ENCODE data around the gene PTPN22. TPM values are rescaled to one million over a fixed set of nuclear protein-coding genes. Genes with fewer than 3 reads are reported as not detected.
A peak's percentile ranks its signal among the peaks of the same experiment; 100 is the strongest.

Gene PTPN22
- total RNA-seq, 2 experiments from 2014 or later: 43.9 to 50.9 TPM

DNA sequence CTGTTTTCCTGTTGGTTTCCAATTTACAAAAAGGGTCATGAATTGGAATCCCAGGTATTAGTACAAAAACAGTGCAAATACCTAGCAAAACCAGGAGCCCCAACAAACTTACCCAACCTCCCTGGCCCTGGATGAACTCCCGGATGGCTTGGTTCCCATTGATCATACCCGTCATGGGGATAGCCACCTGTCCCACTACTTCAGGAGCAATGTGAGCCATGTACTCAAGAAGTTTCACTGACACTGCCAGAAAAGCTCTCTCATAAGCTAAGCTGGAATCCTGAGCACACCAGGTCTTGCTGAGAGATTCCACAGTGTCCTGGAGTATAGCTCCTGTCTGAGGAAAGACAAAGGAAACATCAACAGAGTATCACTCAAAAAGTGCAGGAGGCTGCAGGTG is 10.1 kb upstream of the PTPN22 start:
- DNase-seq: no peak
- CTCF ChIA-PET: interaction anchor here (1.2 kb wide), 1 partner anchor 46 kb away, joined by 3 read pairs; no protein-coding TSS in a partner anchor
- no peaks in the 10 kb centered on the region for H3K36me3 Mint-ChIP-seq (ENCODE audit: low read depth)
- H3K27me3 Mint-ChIP-seq (ENCODE audit: low read depth): no peaks in the 10 kb centered on the region
- H3K4me3 Mint-ChIP-seq: no peak overlapping the region
- no peak overlapping the region for H3K27ac Mint-ChIP-seq
- intact Hi-C loops (cut with micrococcal nuclease): no loop called here
- no peaks in the 10 kb centered on the region for H3K9me3 Mint-ChIP-seq
- H3K4me1 Mint-ChIP-seq (ENCODE audit: low read depth): peaks cover 21% of the 10 kb centered on the region

DNA sequence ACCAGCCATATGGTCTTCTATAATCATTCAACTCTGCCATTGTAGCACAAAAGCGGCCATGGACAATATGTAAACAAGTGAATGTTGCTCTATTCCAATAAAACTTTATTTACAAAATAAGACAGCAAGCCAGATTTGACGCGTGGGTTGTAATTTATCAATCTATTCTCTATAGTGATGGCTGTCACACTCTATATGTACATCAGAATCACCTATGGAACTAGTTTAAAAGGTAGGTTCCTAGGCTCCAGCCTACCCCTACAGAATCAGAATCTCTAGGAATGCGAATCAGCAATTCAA is 8.2 kb upstream of the PTPN22 start:
- H3K4me1 Mint-ChIP-seq (ENCODE audit: low read depth): peaks cover 30% of the 10 kb centered on the region
- no peak overlapping the region for H3K4me3 Mint-ChIP-seq
- CTCF ChIA-PET: interaction anchor here (1.3 to 1.5 kb wide), 2 partner anchors 14 to 24 kb away, joined by 3 to 4 read pairs; partner anchors contain the start of gene AP4B1
- DNase-seq: no peak
- no peaks in the 10 kb centered on the region for H3K36me3 Mint-ChIP-seq (ENCODE audit: low read depth)
- no peak overlapping the region for H3K27ac Mint-ChIP-seq
- no peaks in the 10 kb centered on the region for H3K27me3 Mint-ChIP-seq (ENCODE audit: low read depth)
- H3K9me3 Mint-ChIP-seq: no peaks in the 10 kb centered on the region
- intact Hi-C loops (cut with micrococcal nuclease): loop anchor here (10.0 kb wide), 1 partner anchor 465 kb away; no protein-coding TSS in a partner anchor

DNA sequence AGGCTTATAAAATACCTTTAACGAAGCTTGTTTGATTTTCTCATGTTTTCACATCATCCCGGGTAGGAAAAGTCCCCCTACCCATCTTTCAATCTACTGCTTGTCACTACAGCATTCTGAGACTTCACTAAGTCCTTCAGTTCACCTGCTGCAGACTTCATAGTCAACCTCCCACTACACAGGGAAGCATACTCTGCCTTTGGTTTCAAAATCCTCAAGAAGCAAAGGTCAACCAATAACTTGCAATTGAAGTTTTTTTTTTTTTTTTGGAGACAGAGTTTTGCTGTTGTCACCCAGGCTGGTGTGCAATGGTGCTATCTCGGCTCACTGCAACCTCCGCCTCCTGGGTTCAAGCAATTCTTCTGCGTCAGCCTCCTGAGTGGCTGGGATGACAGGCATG is 4.7 kb upstream of the PTPN22 start:
- no peak overlapping the region for H3K27ac Mint-ChIP-seq
- no peaks in the 10 kb centered on the region for H3K9me3 Mint-ChIP-seq
- intact Hi-C loops (cut with micrococcal nuclease): loop anchor here (10.0 kb wide), 1 partner anchor 469 kb away; no protein-coding TSS in a partner anchor
- H3K4me3 Mint-ChIP-seq: no peak overlapping the region
- H3K27me3 Mint-ChIP-seq (ENCODE audit: low read depth): no peaks in the 10 kb centered on the region
- peaks cover 50% of the 10 kb centered on the region for H3K4me1 Mint-ChIP-seq (ENCODE audit: low read depth)
- no peak for DNase-seq
- H3K36me3 Mint-ChIP-seq (ENCODE audit: low read depth): peaks cover 4% of the 10 kb centered on the region
- CTCF ChIA-PET: interaction anchor here (0.6 to 1.6 kb wide), 6 partner anchors 12 to 736 kb away, joined by 3 to 5 read pairs (median 4); no protein-coding TSS in a partner anchor

DNA sequence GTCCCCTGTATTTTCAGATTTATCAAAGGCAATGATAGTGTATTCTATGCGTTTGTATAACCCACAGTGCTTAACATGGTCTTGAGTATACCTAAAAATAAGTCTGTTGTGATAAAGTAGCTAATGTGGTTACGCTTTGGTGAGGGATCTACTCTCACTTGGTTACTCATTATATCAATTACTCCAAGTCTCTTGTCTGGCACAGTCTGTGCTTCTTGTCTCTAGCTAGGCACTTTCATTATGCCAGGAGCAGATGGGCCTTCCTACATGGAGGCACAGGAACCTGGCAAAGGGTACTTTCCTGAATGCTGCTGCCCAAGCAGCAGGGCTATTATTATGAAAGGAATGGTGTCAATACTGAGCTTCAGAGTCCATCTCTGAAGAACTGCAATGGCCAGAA is 4.2 kb upstream of the PTPN22 start:
- CTCF ChIA-PET: interaction anchor here (0.6 to 1.6 kb wide), 5 partner anchors 12 to 736 kb away, joined by 3 to 5 read pairs (median 4); no protein-coding TSS in a partner anchor
- Mint-ChIP-seq H3K9me3 (no peaks in the 10 kb centered on the region), H3K4me3 (no peak overlapping the region), H3K4me1 (ENCODE audit: low read depth) (peaks cover 46% of the 10 kb centered on the region), H3K27ac (no peak overlapping the region), H3K27me3 (ENCODE audit: low read depth) (no peaks in the 10 kb centered on the region), H3K36me3 (ENCODE audit: low read depth) (peaks cover 6% of the 10 kb centered on the region)
- no peak for DNase-seq
- intact Hi-C loops (cut with micrococcal nuclease): loop anchor here (10.0 kb wide), 1 partner anchor 469 kb away; no protein-coding TSS in a partner anchor

DNA sequence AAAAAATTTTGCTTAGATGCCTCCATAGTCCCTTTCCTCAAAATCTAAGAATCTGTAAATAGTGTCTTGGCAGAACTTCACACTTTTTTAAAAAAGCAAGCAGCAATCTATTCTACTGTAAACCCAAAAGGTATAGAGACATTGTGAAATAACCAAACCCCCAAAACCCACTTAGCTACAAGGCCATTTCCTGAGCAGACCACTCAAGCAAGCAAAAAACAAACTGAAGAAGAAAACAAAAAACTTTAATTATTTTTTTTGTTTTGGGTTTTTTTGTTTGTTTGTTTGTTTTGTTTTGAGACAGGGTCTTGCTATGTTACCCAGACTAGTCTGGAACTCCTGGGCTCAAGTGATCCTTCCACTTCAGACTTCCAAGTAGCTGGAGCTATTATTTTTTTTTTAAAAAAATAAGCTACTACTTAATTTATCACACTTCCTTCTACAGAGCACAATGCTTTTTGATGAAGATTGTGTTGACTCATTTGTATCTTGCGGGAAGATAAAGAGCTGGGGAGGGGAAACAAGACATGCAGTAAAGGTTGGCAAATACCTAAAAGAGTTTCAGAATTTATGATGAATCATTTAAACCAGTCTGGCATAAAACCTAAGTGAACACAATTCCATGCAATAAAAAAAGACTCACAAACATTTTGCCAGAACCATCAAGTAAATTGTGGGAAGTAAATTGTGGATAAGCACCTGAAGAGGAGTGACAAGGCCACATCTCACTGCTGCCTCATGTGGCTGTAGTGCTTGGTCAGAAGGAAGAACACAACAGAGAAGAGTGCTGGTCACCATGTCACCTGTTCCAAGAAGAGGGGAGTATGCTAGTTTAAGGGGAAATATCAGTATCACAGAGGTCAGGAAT is 2.7 kb upstream of the PTPN22 start:
- Mint-ChIP-seq H3K9me3 (no peaks in the 10 kb centered on the region), H3K4me1 (ENCODE audit: low read depth) (peaks cover 46% of the 10 kb centered on the region), H3K27me3 (ENCODE audit: low read depth) (no peaks in the 10 kb centered on the region), H3K36me3 (ENCODE audit: low read depth) (peaks cover 8% of the 10 kb centered on the region), H3K4me3 (no peak overlapping the region), H3K27ac (peak overlapping the region; percentile 88)
- intact Hi-C loops (cut with micrococcal nuclease): loop anchor here (1.0 to 10.0 kb wide), 5 partner anchors 39 to 1257 kb away; partner anchors contain the start of genes BCAS2, CAPZA1 and ST7L
- peak; percentile 34 for DNase-seq
- CTCF ChIA-PET: interaction anchor here (0.6 to 1.4 kb wide), 3 partner anchors 30 to 574 kb away, joined by 3 to 8 read pairs (median 7); no protein-coding TSS in a partner anchor

DNA sequence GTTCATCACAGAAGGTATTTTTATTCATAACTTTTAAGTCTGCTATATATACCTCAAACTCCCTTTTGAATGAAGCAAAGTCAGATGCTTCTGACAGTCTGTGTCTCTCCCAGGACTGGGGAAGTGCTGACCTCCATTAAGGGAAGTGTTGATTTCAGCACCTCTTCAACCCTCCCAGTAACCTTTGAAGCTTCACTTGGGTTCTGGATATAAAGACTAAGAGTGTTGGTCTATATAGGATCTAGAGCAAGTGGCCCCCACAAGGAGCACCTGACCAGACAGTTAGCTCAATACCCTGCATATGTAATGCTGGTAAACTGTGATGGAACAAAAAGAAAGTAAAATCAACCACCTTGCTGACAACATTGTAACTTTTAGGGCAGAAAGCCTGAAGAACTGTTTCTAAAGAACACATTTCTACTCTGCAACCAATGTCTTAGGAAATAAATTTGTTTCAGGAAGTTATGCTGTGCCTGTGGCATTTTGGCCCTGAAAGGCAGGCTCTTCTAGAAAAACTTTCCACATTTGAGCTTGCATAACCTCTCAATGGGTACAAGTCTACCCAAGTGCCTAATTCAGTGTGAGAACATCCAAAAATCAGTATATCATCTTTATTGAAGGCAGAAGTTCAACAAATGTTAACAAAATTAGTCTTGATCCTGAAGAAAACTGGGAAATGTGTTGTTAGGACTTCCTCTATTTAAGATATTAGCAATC is 865 bp upstream of the PTPN22 start:
- Mint-ChIP-seq H3K27me3 (ENCODE audit: low read depth) (no peaks in the 10 kb centered on the region), H3K4me1 (ENCODE audit: low read depth) (peaks cover 61% of the 10 kb centered on the region), H3K36me3 (ENCODE audit: low read depth) (peaks cover 14% of the 10 kb centered on the region), H3K27ac (peak overlapping the region; percentile 98), H3K4me3 (peak overlapping the region; percentile 85), H3K9me3 (no peaks in the 10 kb centered on the region)
- intact Hi-C loops (cut with micrococcal nuclease): loop anchor here (2.0 to 10.0 kb wide), 7 partner anchors 472 to 1255 kb away; partner anchors contain the start of genes BCAS2, CAPZA1, CSDE1 and MAGI3
- CTCF ChIA-PET: interaction anchor here (1.0 kb wide), 1 partner anchor 32 kb away, joined by 5 read pairs; the partner anchor contains the start of gene AP4B1
- DNase-seq: peak; percentile 29

DNA sequence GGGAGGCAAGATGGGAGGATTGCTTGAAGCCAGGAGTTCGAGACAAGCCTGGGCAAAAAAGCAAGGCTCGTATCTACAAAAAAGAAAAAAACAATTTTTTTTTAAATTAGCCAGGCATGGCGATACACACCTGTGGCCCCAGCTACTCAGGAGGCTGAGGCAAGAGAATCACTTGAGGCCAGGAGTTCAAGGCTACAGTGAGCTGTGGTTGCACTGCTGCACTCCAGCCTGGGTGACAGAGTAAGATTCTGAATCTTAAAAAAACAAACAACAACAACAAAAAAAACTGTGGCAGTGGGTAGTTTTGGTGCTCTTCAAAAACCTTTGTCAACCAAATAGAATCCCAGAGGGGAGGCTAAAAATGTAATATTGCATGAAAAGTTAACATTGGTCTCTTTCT is 734 bp downstream of the PTPN22 start:
- Mint-ChIP-seq H3K9me3 (no peaks in the 10 kb centered on the region), H3K36me3 (ENCODE audit: low read depth) (peaks cover 14% of the 10 kb centered on the region), H3K27me3 (ENCODE audit: low read depth) (no peaks in the 10 kb centered on the region), H3K27ac (peak overlapping the region; percentile 98), H3K4me1 (ENCODE audit: low read depth) (peaks cover 63% of the 10 kb centered on the region), H3K4me3 (peak overlapping the region; percentile 85)
- DNase-seq: peak; percentile 51
- CTCF ChIA-PET: interaction anchor here (1.6 to 3.1 kb wide), 4 partner anchors 11 to 60 kb away, joined by 10 to 18 read pairs (median 12); partner anchors contain the start of gene AP4B1
- intact Hi-C loops (cut with micrococcal nuclease): loop anchor here (1.0 to 10.0 kb wide), 8 partner anchors 35 to 1253 kb away; partner anchors contain the start of genes BCAS2, CAPZA1, DCLRE1B and RSBN1

DNA sequence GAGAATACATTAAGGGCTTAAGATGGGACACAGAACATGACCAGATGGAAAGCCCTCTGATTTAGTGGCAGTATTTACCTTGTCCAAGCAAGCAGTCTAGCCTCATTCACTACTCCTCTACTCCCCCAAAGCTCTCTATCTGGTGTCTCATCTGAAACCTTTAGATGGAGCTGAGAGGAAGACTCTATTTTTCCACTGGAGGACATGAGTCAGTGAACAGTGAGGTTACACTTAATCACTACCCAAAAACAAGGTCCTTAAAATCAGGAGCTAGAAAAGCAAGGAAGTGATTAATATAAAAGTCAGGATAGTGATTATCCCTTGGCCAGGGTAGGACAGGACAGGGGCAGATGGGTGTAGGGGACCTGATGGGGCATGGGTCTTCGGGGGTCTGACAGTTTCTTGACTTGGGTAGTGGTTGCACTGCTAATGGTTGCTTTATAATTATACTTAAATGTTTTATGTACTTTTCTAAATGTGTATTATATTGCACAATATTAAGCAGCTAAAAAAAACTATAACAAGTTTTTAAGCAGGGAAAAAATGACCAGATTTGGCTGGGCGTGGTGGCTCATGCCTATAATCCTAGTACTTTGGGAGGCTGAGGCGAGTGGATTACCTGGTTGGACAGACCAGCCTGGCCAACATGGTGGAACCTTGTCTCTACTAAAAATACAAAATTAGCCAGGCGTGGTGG is 3.0 kb downstream of the PTPN22 start:
- Mint-ChIP-seq H3K4me3 (peak overlapping the region; percentile 85), H3K27me3 (ENCODE audit: low read depth) (no peaks in the 10 kb centered on the region), H3K27ac (peak overlapping the region; percentile 98), H3K4me1 (ENCODE audit: low read depth) (peaks cover 52% of the 10 kb centered on the region), H3K36me3 (ENCODE audit: low read depth) (peaks cover 24% of the 10 kb centered on the region), H3K9me3 (no peaks in the 10 kb centered on the region)
- CTCF ChIA-PET: interaction anchor here (0.6 to 3.1 kb wide), 8 partner anchors 9 to 253 kb away, joined by 3 to 18 read pairs (median 4); partner anchors contain the start of gene AP4B1
- no peak for DNase-seq
- intact Hi-C loops (cut with micrococcal nuclease): loop anchor here (1.0 to 2.0 kb wide), 2 partner anchors 9 to 14 kb away; no protein-coding TSS in a partner anchor

DNA sequence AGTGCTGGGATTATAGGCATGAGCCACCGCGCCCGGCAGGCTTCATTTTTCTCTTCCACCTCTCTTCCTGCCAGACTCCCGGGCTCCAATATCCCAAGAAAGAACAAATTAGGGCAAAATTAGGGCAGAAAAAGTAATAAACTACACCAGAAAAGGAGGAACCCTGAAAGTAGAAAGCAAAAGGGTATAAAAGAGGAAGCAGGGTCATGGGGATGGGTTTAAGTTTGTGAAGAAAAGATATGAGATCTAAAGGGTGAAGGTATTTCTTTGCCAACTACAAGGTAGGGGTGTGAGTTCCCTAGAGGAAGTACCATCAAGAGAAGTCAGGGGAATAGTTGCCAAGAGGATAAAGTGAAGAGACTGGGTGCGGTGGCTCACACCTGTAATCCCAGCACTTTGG is 9.9 kb downstream of the PTPN22 start:
- H3K27ac Mint-ChIP-seq: peak overlapping the region; percentile 46

DNA sequence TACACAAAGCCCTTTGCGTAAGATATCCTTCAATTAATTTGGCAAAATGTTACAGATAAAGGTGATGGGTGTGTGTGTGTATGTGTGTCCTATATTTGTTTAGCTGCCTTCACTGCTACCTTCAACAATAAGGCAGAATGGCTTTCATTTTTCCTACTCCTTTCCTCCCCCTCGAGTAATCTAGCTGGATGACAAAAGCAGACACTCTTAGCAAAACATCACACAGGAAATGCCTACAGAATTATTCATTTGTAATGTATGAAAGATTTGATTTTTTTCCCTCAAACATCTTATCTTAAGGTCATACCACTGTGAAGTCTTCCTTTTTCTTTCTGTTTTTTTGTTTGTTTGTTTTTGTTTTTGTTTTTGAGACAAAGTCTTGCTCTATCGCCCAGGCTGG is 10.6 kb downstream of the PTPN22 start:
- peak overlapping the region; percentile 66 for H3K27ac Mint-ChIP-seq

More for the DNA sequence above, 9.9 kb downstream of the PTPN22 start:
- CTCF ChIA-PET: interaction anchor here (1.1 to 1.4 kb wide), 2 partner anchors 37 to 102 kb away, joined by 3 to 4 read pairs; no protein-coding TSS in a partner anchor
- DNase-seq: no peak
- H3K4me1 Mint-ChIP-seq (ENCODE audit: low read depth): peaks cover 43% of the 10 kb centered on the region
- no peaks in the 10 kb centered on the region for H3K27me3 Mint-ChIP-seq (ENCODE audit: low read depth)
- H3K4me3 Mint-ChIP-seq: no peak overlapping the region
- no peaks in the 10 kb centered on the region for H3K9me3 Mint-ChIP-seq
- peaks cover 38% of the 10 kb centered on the region for H3K36me3 Mint-ChIP-seq (ENCODE audit: low read depth)
- intact Hi-C loops (cut with micrococcal nuclease): no loop called here

DNA sequence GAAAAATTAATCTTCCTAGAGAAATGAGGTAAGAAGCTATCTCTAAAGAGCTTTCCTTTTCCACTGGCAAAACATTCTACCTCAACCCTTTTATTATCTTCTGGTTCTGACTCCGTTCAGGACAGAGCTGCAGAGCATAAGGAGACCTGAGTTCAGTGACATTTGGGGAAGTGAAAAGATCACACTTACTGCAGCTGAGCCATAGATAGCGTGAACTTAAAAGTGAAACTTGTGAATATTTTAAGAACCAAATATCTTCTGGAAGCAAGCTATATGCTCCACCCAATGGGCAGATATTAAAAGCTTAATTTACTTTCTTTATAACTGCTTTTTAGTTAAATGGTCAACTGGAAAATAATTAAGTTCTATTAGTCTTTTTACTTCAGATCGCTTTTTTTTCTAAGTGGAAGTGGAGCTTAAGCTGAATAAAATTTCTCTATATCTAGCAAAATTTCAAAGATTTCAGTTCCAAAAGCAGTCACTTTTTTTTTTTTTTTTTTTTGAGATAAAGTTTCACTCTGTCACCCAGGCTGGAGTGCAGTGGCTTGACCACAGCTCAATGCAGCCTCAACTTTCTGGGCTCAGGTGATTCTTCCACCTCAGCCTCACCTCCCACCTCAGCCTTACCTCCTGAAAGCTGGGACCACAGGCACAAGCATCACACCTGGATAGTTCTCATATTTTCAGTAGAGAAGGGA is 11.9 kb downstream of the PTPN22 start:
- H3K4me3 Mint-ChIP-seq: no peak overlapping the region
- no peak for DNase-seq
- no peaks in the 10 kb centered on the region for H3K9me3 Mint-ChIP-seq
- no peak overlapping the region for H3K27ac Mint-ChIP-seq
- intact Hi-C loops (cut with micrococcal nuclease): loop anchor here (1.0 kb wide), 1 partner anchor 9 kb away; no protein-coding TSS in a partner anchor
- peaks cover 37% of the 10 kb centered on the region for H3K4me1 Mint-ChIP-seq (ENCODE audit: low read depth)
- CTCF ChIA-PET: interaction anchor here (0.7 to 2.7 kb wide), 6 partner anchors 10 to 720 kb away, joined by 3 to 10 read pairs (median 6); partner anchors contain the start of gene AP4B1
- peaks cover 51% of the 10 kb centered on the region for H3K36me3 Mint-ChIP-seq (ENCODE audit: low read depth)
- no peaks in the 10 kb centered on the region for H3K27me3 Mint-ChIP-seq (ENCODE audit: low read depth)

More for the DNA sequence above, 10.6 kb downstream of the PTPN22 start:
- Mint-ChIP-seq H3K4me1 (ENCODE audit: low read depth) (peaks cover 41% of the 10 kb centered on the region), H3K9me3 (no peaks in the 10 kb centered on the region), H3K27me3 (ENCODE audit: low read depth) (no peaks in the 10 kb centered on the region), H3K36me3 (ENCODE audit: low read depth) (peaks cover 45% of the 10 kb centered on the region), H3K4me3 (no peak overlapping the region)
- DNase-seq: no peak
- intact Hi-C loops (cut with micrococcal nuclease): no loop called here
- CTCF ChIA-PET: interaction anchor here (1.1 to 2.7 kb wide), 2 partner anchors 9 to 38 kb away, joined by 4 to 10 read pairs; no protein-coding TSS in a partner anchor

All from activated naive CD4-positive, alpha-beta T cell treated with anti-CD3 and anti-CD28 coated beads for 36 hours (primary cell).